ENCODE measurements around the gene GLP2R. TPM values are rescaled to one million over a fixed set of nuclear protein-coding genes. Genes with fewer than 3 reads are reported as not detected.
A peak's percentile ranks its signal among the peaks of the same experiment; 100 is the strongest.
"Not testable (repeated sequence)": the region's sequence is repeated elsewhere in the genome, so short reads cannot be mapped to it uniquely, and the experiment has no call there.

GLP2R gene
- polyA plus RNA-seq (2013, experiment 1 of 2; ENCODE audit: insufficient read length), result 0.24 TPM
- polyA plus RNA-seq (2013, experiment 2 of 2; ENCODE audit: insufficient read length), result 0.15 TPM

- DNase-seq, result no peak
Observed at GRCh38 chr17:9825641-9826150, at the start of gene GLP2R. GLP2R (plus strand) TSS chr17:9825924; CDS start chr17:9826064, 140 bp downstream.

GRCh38 chr17:9776911-9777310 lies 48.8 kb upstream of the GLP2R start:
- no peak for DNase-seq

GRCh38 chr17:9780552-9780951 lies 45.2 kb upstream of the GLP2R start:
- no peak for DNase-seq

GRCh38 chr17:9783050-9783449 lies 42.7 kb upstream of the GLP2R start:
- DNase-seq, result no peak

GRCh38 chr17:9783465-9783864 lies 42.3 kb upstream of the GLP2R start:
- DNase-seq, result not testable (repeated sequence)

- no peak for DNase-seq
Observed at GRCh38 chr17:9784544-9784943, 41.2 kb upstream of the GLP2R start.

- no peak for DNase-seq
Observed at GRCh38 chr17:9788601-9789000, 37.1 kb upstream of the GLP2R start.

GRCh38 chr17:9790316-9790715 lies 35.4 kb upstream of the GLP2R start:
- DNase-seq, result no peak

GRCh38 chr17:9790889-9791876 lies 34.5 kb upstream of the GLP2R start, which contains the start of gene DHRS7C:
DHRS7C (minus strand) TSS chr17:9791592; CDS start chr17:9791284, 308 bp downstream.
- DNase-seq, result no peak

GRCh38 chr17:9792181-9792840 lies 33.4 kb upstream of the GLP2R start:
- DNase-seq, result no peak

GRCh38 chr17:9798008-9798407 lies 27.7 kb upstream of the GLP2R start:
- DNase-seq, result no peak

GRCh38 chr17:9798724-9799123 lies 27.0 kb upstream of the GLP2R start:
- DNase-seq, result no peak

- no peak for DNase-seq
Observed at GRCh38 chr17:9801505-9801904, 24.2 kb upstream of the GLP2R start.

GRCh38 chr17:9802294-9802693 lies 23.4 kb upstream of the GLP2R start:
- peak; percentile 16 for DNase-seq

GRCh38 chr17:9802697-9803096 lies 23.0 kb upstream of the GLP2R start:
- DNase-seq, result no peak

- DNase-seq, result no peak
Observed at GRCh38 chr17:9805769-9806168, 20.0 kb upstream of the GLP2R start.

- no peak for DNase-seq
Observed at GRCh38 chr17:9806699-9807098, 19.0 kb upstream of the GLP2R start.

GRCh38 chr17:9809409-9809808 lies 16.3 kb upstream of the GLP2R start:
- no peak for DNase-seq

GRCh38 chr17:9810100-9810949 lies 15.4 kb upstream of the GLP2R start:
- DNase-seq, result no peak

- no peak for DNase-seq
Observed at GRCh38 chr17:9811086-9811485, 14.6 kb upstream of the GLP2R start.

- no peak for DNase-seq
Observed at GRCh38 chr17:9811537-9811936, 14.2 kb upstream of the GLP2R start.

- no peak for DNase-seq
Observed at GRCh38 chr17:9813166-9813565, 12.6 kb upstream of the GLP2R start.
